ENCODE measurements around the gene ZFX.

The ZFX gene

GRCh38 chrX:24202465-24203031 lies 53.0 kb downstream of the ZFX start:
- no peak for DNase-seq (ENCODE audit: low read depth)

- no peak for DNase-seq (ENCODE audit: low read depth)
Measured at GRCh38 chrX:24203072-24203808, 53.7 kb downstream of the ZFX start.

- DNase-seq (ENCODE audit: low read depth): no peak
Measured at GRCh38 chrX:24204331-24204730, 54.8 kb downstream of the ZFX start.

GRCh38 chrX:24204958-24205357 lies 55.4 kb downstream of the ZFX start:
- no peak for DNase-seq (ENCODE audit: low read depth)

- DNase-seq (ENCODE audit: low read depth): no peak
Measured at GRCh38 chrX:24207826-24208225, 58.3 kb downstream of the ZFX start.

- no peak for DNase-seq (ENCODE audit: low read depth)
Measured at GRCh38 chrX:24208496-24209240, 59.1 kb downstream of the ZFX start.

GRCh38 chrX:24210190-24210589 lies 60.7 kb downstream of the ZFX start:
- DNase-seq (ENCODE audit: low read depth): no peak

- DNase-seq (ENCODE audit: low read depth): no peak
Measured at GRCh38 chrX:24214568-24214967, 65.0 kb downstream of the ZFX start.

GRCh38 chrX:24215272-24215671 lies 65.7 kb downstream of the ZFX start:
- no peak for DNase-seq (ENCODE audit: low read depth)

GRCh38 chrX:24216037-24216436 lies 66.5 kb downstream of the ZFX start:
- DNase-seq (ENCODE audit: low read depth): no peak

- no peak for DNase-seq (ENCODE audit: low read depth)
Measured at GRCh38 chrX:24216827-24217226, 67.3 kb downstream of the ZFX start.

- DNase-seq (ENCODE audit: low read depth): no peak
Measured at GRCh38 chrX:24219320-24219719, 69.8 kb downstream of the ZFX start.

GRCh38 chrX:24221872-24222271 lies 72.3 kb downstream of the ZFX start:
- DNase-seq (ENCODE audit: low read depth): no peak

GRCh38 chrX:24225265-24225664 lies 75.7 kb downstream of the ZFX start:
- no peak for DNase-seq (ENCODE audit: low read depth)

GRCh38 chrX:24226176-24226575 lies 76.6 kb downstream of the ZFX start:
- DNase-seq (ENCODE audit: low read depth): no peak

- no peak for DNase-seq (ENCODE audit: low read depth)
Measured at GRCh38 chrX:24228596-24228995, 79.1 kb downstream of the ZFX start.

GRCh38 chrX:24229400-24229879 lies 79.9 kb downstream of the ZFX start:
- no peak for DNase-seq (ENCODE audit: low read depth)

GRCh38 chrX:24229976-24230375 lies 80.4 kb downstream of the ZFX start:
- no peak for DNase-seq (ENCODE audit: low read depth)

GRCh38 chrX:24231131-24231540 lies 81.6 kb downstream of the ZFX start:
- no peak for DNase-seq (ENCODE audit: low read depth)

- DNase-seq (ENCODE audit: low read depth): no peak
Measured at GRCh38 chrX:24231641-24232179, 82.2 kb downstream of the ZFX start.

- no peak for DNase-seq (ENCODE audit: low read depth)
Measured at GRCh38 chrX:24232796-24233195, 83.3 kb downstream of the ZFX start.

GRCh38 chrX:24235084-24235710 lies 85.7 kb downstream of the ZFX start:
- DNase-seq (ENCODE audit: low read depth): no peak
